Raji (cell line): ENCODE data around the gene CDCA5.

Experiments
- POLR2A ChIP-seq: IDR thresholded peaks from 2 replicates; pipeline ENCODE4 v1.6.1; 2011; ENCODE audit warnings: low read depth, low read length, control low read depth; ENCODE audit not compliant: insufficient read depth

CDCA5 gene

GRCh38 chr11:65083834-65084597 is at the start of gene CDCA5, which contains the start of gene ZFPL1:
Gene CDCA5, minus strand, starts transcription at chr11:65084040. Its CDS starts 62 bp downstream, at chr11:65083978.
Gene ZFPL1, plus strand, starts transcription at chr11:65084222. Its CDS starts 477 bp downstream, at chr11:65084699.
- TF ChIP-seq POLR2A = peak; percentile 83

GRCh38 chr11:65132988-65133700 is 49.3 kb upstream of the CDCA5 start:
- peak; percentile 99 for TF ChIP-seq POLR2A

GRCh38 chr11:65132238-65132987 is 48.6 kb upstream of the CDCA5 start:
- TF ChIP-seq POLR2A = peak; percentile 74

- TF ChIP-seq POLR2A = no peak
Measured at GRCh38 chr11:65131895-65132237, 48.0 kb upstream of the CDCA5 start.

- TF ChIP-seq POLR2A = no peak
Measured at GRCh38 chr11:65131417-65131776, 47.6 kb upstream of the CDCA5 start.

GRCh38 chr11:65130631-65131416 is 47.0 kb upstream of the CDCA5 start:
- TF ChIP-seq POLR2A = no peak

- TF ChIP-seq POLR2A = no peak
Measured at GRCh38 chr11:65129649-65130441, 46.0 kb upstream of the CDCA5 start.

- TF ChIP-seq POLR2A = peak; percentile 32; the same call in 1 of the 2 replicates
Measured at GRCh38 chr11:65128182-65129145, 44.6 kb upstream of the CDCA5 start.

- TF ChIP-seq POLR2A = peak; percentile 43; the same call in 1 of the 2 replicates
Measured at GRCh38 chr11:65127473-65128181, 43.8 kb upstream of the CDCA5 start.

GRCh38 chr11:65126624-65127274 is 42.9 kb upstream of the CDCA5 start:
- peak; percentile 67 for TF ChIP-seq POLR2A

GRCh38 chr11:65125197-65126056 is 41.6 kb upstream of the CDCA5 start:
- no peak for TF ChIP-seq POLR2A
